ENCODE data around the gene DHRS11.

DHRS11 gene

DNA sequence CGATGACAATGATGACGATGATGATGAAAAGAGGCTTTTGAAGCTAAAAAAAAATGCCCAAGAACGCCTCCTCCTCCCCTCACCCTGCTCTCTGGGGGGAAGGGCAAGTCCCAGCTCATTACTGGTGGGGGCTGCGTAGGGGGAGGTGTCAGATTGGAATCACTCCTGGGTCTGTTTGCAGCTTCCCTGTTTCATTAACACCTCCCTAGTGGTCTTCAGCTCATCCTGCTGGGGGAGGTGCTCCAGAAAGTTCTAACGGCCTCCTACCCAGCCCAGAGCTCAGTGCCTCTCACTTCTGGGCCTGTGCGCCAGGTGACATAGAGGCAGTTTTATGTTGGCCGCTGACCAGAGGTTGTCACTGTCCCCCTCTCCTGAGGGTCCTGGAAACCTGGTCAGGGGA, 22.4 kb downstream of the DHRS11 start:
- no peak for DNase-seq (ENCODE audit: low read depth, low spot score)

DNA sequence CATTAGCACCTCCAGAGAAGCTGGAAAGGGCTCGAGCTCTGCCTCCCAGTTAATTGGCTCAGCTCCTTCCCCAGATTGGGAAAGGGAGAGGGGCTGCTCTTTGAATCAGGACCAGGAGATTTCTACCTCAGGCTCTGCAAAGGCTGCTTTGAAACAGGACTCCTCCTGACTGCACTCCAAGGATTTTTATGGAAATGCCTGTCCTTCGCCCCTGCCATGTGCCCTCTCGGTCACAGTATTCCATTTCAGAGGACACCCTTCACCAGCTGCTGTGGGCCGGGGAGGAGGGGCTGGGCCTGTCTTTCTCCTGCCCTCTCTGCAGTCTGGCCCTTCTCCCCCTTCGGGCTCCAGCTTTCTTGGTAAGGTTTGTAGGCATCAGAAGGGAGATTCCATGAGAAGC, 23.3 kb downstream of the DHRS11 start:
- no peak for DNase-seq (ENCODE audit: low read depth, low spot score)

DNA sequence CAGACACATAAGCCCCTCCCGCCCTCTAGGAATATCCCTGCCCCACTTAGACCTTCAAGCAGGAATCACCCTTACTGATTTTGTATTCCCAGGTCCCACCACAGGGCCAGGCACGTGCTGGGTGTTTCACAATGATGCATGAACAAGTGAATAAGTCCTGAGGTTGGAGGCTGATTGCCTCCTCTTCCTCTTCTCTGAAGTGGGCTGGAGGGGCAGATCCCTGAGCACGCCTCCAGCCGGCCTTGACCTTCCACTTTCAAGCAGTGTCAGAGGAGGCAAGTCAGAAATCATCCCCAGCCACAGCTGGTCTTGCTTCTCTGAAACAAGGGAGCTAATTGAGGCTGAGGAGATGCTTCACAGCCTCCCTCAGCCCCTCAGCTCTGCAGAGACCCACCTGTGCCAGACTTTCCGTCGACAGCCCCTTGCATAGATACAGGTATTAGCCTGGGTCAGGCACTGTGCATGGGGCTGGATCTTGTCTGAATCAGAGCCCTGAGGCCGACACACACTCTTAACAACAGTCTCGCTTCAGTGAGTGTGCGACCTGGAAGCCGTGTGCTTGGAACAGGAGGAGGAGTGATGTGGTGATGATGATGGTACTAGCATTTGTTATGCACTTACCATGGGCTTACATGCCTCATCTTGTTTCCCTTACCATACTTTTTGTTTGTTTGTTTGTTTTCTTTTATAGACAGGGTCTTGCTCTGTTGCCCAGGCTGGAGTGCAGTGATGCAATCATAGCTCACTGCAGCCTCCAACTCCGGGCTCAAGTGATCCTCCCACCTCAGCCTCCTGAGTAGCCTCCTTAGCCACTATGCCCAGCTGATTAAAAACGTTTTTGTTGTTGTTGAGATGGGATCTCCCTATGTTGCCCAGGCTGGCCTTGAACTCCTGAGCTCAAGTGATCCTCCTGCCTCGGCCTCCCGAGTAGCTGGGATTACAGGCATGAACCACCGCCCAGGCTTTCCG, 24.7 kb downstream of the DHRS11 start:
- no peak for DNase-seq (ENCODE audit: low read depth, low spot score)

DNA sequence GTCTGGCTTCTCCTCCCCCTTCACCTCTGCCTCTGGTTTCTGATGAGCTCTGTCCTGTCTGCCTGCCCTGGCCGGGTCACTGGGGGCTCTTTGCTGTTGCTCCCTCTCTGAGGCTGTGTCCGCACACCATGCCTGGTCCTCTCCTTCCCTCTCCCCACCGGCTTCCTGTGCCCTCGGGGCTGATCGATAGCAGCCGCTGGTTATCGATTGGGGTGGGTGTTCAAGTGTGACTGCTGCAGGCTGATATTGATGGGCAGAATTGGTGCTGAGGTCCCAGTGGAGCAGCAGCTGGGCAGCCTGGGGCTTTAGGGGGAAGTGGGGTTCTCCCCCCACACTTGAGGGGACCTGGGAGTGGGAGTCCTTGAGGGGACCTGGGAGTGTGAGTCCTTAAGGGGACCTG, 26.1 kb downstream of the DHRS11 start:
- DNase-seq (ENCODE audit: low read depth, low spot score), result no peak

DNA sequence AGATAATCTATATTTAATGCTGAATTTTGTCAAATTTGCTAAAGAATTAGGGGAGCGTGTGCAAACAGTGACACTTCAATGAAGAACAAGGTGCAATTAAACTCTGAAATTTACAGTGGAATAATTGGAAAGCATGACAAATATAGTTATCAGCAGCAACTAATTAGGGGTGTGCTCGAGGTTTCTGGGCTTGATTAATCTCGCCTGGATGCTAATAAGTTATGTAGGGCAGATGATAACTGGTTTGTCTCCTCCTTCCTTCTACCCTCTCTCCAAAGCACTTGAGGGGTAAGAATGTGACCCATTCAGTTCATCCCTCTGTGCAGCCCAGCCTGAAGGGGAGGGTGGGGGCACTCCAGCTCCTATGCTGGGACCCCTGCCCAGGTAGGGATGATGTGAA, 31.6 kb downstream of the DHRS11 start:
- no peak for DNase-seq (ENCODE audit: low read depth, low spot score)

DNA sequence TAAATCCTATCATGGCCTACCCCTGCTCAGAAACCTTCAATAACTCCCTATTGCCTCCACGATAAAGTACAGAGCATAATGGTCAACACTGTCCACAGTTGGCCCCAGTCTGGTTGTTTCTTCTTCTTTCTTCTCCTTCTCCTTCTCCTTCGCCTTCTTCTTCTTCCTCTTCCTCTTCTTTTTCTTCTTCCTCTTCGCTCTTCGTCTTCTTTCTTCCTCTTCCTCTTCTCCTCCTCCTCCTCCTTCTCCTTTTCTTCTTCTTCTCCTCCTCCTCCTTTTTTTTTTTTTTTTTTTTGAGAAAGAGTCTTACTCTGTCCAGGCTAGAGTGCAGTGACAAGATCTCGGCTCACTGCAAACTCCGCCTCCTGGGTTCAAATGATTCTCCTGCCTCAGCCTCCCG, 33.5 kb downstream of the DHRS11 start:
- DNase-seq (ENCODE audit: low read depth, low spot score), result no peak

DNA sequence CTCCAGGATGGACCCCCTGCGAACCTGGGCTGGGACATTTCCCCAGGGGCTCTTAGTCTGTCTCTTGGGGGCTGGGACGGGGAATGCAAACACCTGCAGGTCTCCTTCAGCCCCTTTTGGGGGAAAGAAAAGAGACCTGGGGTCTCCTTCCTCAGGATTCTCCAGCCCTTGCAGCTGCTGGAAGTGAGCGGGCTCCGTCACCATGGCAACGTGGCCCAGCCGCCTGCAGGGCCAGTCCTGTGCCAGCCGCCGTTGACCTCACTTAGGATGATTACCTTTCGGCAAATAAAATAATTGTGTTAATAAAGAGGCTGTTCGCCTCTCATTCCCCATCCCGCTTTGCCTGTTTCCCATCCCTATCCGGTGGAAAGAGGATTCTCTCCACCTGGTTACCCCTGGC, 35.4 kb downstream of the DHRS11 start:
- no peak for DNase-seq (ENCODE audit: low read depth, low spot score)

DNA sequence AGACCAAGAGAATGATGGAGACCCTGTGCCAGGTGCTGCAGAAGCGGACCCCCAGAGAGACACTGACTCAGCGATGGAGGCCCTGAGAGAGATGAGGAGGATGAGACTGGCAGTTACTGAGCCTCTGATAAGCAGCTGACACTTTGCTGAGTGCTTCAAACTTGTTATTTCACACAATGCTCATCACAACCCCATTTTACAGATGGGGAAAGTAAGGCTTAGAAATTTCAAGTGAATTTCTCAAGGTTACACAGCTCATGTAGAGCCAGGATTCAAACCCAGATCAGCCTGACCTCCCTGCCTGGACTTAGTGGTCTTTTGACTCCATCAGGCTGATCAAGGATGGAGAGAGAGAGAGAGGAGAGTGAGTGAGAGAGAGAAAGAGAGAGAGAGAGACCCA, 36.9 kb downstream of the DHRS11 start:
- DNase-seq (ENCODE audit: low read depth, low spot score), result no peak

DNA sequence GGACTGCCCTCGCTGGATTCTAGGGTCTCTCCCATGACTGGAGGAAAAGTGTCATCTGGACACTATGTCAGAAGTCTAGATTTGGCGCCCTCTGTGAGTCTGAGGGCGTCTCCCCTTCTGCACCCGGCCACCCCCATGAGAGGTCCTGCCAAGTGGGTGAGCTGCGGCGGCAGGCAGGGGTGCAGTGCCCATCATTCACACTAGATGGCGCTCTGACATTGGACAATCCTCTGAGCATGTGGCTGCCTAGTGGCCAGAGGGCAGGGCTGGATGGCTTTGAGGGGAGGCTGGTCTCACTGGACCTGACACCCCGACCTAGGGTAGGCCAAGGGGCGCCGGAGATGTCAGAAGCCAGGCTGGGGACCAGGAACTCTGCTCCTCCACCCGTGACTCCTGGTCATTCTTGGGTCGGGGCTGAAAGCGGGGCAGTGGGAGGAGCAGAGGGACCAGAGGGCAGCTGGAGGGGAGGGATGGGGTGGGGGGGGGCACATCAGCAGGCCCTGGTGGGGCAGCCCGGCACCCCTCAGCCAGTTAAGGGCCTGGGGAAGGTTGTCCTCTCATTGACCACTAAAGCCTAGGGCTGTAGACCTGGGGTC, 37.7 kb downstream of the DHRS11 start:
- peak; percentile 64 for DNase-seq (ENCODE audit: low read depth, low spot score)

DNA sequence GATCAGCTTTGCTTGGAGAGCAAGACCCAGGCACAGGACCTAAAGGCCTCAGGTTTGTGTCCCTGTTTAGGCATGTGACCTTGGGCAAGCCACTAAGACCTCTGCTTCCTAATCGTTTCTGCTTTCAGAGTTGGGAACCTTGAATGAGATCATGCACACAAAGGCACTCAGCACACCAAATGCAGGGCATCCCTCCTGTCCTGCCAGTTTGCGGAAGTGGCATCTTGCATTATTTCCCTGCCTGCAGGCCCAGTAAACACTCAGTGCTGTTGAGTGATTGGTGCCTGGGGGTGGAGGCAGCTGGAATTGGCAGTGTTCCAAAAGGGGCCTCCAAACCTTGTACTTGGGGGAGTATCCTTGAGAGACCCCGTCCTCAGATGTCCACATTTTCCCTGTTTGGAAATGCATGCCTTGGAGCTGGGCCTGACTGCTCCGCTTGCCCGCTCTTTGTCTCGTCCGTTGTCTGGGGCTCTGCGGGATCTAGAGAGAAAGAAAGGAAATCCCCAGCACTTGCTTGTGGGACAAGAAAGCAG, 38.4 kb downstream of the DHRS11 start:
- no peak for DNase-seq (ENCODE audit: low read depth, low spot score)

DNA sequence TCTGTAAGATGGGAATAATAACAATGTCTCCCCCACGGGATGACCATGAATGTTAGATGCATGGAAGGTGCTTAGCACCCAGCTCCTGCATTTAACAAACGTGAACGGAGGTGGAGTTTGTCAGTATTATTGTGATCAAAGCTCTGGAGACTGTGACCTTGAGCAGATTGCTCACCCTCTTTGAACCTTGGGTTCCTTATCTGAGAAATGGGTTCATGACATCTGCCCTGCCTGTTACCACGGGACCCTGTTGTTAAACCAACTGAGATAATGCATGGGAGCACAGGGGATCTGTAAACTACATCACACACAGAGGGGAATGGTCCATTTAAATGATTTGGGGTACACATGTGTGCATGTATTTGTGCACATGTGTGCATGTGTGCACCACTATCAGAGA, 39.3 kb downstream of the DHRS11 start:
- no peak for DNase-seq (ENCODE audit: low read depth, low spot score)

DNA sequence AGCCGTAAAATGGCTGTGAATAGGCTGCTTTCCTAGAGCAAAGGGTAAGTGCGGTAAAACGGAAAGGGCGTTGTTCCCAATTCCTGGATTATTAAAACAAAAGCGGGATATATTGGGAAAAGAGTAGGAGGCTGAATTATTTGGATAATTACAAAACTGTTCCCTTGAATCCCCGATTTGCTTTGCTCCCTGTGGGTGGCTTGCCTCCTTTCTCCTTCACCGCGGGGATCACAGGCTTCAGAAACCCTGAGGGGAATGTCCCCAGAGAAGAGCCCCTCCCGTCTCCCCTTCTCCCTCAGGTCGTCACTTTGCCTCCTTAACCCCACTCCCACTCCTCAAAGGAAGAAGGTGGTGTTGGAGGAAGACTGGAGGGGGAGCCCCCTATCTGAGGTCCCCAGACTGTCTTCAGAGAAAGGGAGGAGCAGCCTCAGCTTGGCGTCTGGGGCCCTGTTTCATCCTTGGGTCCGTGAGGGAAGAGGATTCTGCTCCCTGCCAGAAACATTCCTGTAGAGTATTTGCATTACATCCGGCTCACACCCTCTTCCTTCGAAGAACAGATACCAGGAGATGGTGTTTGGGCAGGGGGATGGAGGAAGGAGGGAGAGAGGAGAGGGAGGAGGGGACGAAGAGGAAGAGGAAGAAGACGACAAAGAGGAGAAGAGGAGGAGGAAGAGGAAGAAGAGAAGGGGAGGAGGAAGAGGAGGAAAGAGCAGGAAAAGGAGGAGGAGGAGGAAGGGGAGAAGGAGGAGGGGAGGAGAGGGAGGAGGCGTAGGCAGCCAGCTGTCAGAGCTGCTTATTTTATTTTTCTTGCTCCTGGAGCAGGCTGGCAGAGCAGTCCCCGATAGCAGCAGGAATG, 41.5 kb downstream of the DHRS11 start:
- DNase-seq (ENCODE audit: low read depth, low spot score), result no peak

DNA sequence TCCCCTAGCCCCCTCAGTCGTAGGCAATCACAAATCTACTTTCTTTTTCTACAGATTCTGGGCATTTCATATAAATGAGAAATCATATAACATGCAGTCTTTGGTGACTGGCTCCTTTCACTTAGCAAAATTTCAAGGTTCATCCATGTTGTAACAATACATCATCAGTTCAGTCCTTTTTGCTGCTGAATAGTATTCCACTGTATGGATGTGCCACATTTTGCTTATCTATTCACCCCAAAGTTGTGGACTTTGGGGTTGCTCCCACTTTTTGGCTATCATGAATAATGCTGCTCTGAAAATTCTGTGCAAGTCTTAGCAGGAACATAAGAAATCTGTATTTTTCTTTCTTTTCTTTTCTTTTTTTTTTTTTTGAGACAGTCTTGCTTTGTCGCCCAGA, 48.7 kb downstream of the DHRS11 start:
- DNase-seq (ENCODE audit: low read depth, low spot score), result no peak

DNA sequence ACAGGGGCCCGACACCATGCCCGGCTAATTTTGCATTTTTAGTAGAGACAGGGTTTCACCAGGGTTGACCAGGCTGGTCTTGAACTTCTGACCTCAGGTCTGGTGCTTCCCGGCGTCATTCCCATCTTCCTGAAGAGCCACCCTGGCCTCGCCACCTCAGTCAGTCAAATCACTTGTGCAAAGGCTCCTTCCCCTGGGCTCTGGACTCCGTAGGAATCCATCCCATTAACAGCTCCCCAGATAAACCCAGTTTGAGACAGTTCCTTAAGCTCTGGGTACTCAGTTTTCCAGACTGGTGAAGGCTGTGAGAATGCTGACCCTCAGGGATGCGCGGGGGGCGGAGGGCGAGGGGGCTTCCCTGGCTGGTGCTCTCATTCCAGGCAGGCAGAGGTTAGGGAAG, 49.2 kb downstream of the DHRS11 start:
- DNase-seq (ENCODE audit: low read depth, low spot score), result no peak

DNA sequence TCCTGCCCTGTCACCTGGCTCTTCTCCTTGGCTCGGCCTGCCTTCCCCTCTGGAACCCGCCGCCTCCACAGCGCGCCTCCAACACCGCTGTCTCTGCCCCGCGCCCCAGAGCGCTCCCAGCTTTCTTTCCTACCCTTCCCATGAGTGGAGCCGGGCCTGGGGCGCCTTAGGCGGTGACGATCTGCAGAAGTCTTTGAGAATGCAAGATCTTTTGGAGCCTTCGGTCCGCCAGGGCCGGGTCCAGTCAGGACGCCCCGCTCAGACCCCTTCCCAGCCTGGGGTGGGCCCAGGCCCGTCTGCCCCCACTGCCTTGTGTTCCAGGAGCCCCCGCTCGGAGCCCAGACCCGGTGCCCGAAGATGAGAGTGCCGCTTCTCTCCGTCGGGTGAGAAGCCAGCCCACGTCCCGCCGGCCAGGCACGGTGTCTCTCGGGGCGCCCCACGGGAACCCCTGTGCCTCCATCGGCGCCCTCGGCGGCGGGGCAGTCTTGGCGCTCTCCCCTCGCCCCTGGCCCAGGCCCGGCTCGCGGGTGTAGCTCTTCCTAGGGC, 49.7 kb downstream of the DHRS11 start:
- no peak for DNase-seq (ENCODE audit: low read depth, low spot score)

DNA sequence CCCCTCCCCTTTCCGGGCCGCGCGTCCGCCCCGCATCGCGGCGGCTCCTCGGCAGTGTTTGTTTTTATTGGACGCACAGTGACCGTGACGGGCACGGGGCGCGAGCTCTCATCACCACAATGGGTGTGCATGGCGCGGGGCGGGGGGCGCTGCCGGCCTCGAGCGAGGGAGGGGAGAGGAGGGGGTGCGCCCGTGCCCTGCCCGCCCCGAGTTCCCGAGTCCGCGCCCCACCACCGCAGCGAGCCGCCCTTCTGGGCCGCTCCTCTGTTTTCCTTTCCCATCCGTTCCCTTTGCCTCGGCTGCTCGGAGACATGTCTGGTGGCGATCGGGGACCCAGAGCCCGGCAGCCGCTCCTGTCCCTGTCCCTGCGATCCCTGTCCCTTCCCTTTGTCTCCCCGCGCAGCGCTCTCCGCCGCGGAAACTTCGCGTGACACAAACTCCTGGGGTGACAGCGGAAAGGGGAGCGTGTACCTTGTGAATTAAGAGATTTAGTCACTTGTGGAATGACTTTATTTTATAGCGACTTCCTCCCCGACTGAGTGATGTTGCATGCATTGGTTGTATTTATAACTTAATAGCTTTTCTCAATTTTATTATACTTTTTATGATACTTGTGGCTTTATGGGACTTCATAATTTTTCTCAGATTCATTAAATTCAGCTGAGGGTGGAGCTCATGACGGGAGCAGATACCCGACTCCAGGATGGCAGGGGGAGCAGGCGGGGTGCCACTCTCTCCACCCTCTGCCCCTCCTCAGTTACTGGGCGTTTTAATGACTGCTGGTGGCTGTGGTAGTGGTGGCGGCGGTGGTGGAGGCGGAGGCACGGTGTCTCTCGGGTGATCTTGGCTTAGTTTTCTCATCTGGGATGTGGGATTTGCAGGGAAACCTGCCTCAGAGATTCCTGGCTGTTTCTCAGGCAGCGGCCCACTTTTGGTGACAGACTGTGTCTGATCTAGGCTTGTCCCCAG, 50.5 kb downstream of the DHRS11 start:
- DNase-seq (ENCODE audit: low read depth, low spot score), result no peak

DNA sequence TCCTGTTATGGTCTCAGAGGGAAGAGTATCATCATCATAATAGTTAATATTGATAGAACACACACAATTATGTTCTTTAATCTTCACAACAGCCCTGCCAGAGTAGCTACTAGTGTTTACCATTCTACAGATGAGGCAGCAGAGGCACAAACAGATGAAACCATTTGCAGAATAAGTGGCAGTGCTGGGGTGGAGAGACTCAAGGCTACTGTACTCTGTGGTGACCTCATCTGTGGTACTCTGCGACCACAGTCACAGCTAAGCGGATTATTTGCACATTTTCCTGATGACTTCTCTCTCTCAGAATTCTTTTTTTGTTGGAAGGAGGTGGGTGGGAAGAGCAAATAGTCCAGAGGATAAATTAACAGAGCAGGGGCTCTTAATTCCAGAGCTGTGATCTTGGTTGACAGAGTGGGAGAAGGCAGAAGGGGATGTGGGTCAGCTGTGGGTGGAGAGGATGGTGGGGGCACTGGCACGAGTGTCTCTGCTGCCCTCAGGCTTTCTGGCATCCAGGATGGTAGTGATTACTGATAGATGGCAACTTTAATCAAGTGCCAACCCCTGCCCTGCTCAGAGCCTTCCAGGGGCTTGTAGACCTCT, 51.5 kb downstream of the DHRS11 start:
- DNase-seq (ENCODE audit: low read depth, low spot score), result no peak

DNA sequence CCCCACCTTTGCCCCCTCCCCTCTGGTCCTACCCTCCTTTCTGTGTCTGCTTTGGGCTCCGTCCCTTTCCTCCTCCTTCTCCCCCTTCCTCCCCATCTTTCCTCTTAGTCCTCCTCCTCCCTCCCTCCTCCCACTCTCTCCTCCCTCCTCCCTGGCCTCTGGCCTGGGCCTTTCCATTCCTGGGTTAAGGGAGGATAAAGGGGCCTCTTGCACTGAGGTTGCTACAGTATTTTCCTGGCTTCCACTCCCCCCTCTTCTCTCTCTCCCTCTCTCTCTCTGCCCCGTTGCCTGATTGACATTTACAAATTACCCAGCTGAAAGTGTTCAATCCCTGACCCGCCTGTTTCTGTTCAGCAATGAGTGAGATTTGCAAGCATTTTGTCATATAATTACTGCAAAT, 53.7 kb downstream of the DHRS11 start:
- DNase-seq (ENCODE audit: low read depth, low spot score), result no peak

DNA sequence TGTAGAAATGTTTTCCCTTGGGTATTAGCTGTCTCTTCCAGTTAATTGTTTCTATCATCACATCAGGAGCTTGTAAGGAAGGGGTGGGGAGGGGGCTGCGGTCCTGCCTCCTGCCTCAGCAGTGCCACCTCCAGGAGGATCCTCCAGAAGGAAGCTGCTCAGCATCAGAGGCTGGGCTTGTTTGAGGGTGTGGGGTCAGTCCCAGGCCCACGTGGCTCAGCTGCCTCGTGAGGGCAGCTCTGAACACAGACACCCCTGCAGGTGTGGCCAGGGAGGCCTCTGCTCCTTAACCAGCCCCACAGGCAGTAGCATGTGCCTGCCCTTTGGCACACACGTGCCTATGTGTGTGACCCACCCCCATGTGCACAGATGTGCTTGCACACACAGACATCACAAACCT, 56.0 kb downstream of the DHRS11 start:
- no peak for DNase-seq (ENCODE audit: low read depth, low spot score)

DNA sequence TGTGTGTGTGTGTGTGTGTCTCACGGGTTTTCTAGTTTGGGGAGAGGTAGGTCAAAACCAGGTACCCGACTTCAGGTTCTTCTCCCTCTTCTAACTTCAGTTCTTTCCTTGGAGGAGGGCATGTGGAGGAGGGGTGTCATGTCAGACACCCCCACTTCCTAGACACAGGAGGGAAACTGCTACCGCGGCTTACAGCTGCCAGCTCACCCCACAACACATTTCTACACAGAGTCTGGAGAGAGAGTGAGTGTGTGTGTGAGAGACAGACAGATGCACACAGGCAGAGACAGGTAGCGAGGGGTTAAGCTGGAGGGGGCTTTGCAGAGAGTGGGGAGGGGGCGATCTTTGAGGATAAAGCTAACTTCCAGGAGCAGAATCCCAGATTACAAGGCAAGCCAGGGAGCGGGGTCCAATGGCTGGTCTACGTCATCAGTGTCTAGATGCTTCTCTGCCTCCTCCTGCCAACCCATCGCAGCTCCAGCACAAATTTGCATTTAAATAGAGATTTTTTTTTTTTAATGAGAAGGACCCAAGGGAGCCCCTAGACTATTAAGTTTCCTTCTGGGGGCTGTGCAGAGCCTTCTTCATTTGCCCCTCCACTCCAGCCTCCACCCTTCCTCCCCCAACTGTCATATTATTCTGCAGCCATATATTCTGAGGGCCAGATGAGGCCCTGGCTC, 58.6 kb downstream of the DHRS11 start:
- no peak for DNase-seq (ENCODE audit: low read depth, low spot score)

Measured in activated CD4-positive, CD25-positive, alpha-beta regulatory T cell treated with anti-CD3 and anti-CD28 coated beads, Interleukin-2, amount 50 U/mL, for 16 hours (primary cell).